H1 (cell line): ENCODE measurements around the gene APBA3. TPM values are rescaled to one million over a fixed set of nuclear protein-coding genes. Genes with fewer than 3 reads are reported as not detected.

ENCODE experiments used
- BACH1 ChIP-seq: IDR thresholded peaks from 2 replicates; pipeline ENCODE4 v1.6.1; 2012; ENCODE audit warnings: low read length, improper control_type of control experiment
- BCL11A ChIP-seq, 2 experiments: IDR thresholded peaks; one replicate each; pipeline ENCODE4 v1.6.1; 2011; ENCODE audit warnings: low read depth in 2 of 2, low read length in 2 of 2, mild to moderate bottlenecking in 2 of 2
- CBX5 ChIP-seq: fragments of 300-800, 300-1000 bp; sonication (generic); IDR thresholded peaks from 2 replicates; pipeline ENCODE4 v1.7.1; 2016; ENCODE audit warnings: antibody characterized with exemption, low read length, low read depth
- CHD1 ChIP-seq: IDR thresholded peaks from 2 replicates; pipeline ENCODE4 v1.6.1; 2012; ENCODE audit warnings: low read depth, low read length, improper control_type of control experiment
- EZH2 ChIP-seq: fragments of 200-600 bp; sonication (generic); IDR thresholded peaks from 2 replicates; pipeline ENCODE4 v1.7.1; 2012; ENCODE audit warnings: low read depth, mild to moderate bottlenecking, moderate library complexity, low read length, inconsistent platforms; ENCODE audit not compliant: severe bottlenecking
- FOSL1 ChIP-seq: IDR thresholded peaks from 2 replicates; pipeline ENCODE4 v1.6.1; 2011; ENCODE audit warnings: mild to moderate bottlenecking, low read depth, low read length, moderate library complexity; ENCODE audit not compliant: insufficient read depth
- KDM4A ChIP-seq: IDR thresholded peaks from one replicate; pipeline ENCODE4 v1.7.1; 2012; ENCODE audit warnings: low read depth, mild to moderate bottlenecking, moderate library complexity, low read length, inconsistent platforms; ENCODE audit not compliant: severe bottlenecking
- KDM5A ChIP-seq: fragments of 200-600 bp; IDR thresholded peaks from 2 replicates; pipeline ENCODE4 v1.7.1; 2012; ENCODE audit warnings: mild to moderate bottlenecking, low read length, inconsistent platforms, mixed read lengths
- MAFK ChIP-seq: IDR thresholded peaks from 2 replicates; pipeline ENCODE4 v1.6.1; 2012; ENCODE audit warnings: low read depth, mild to moderate bottlenecking, improper control_type of control experiment, low read length
- NANOG ChIP-seq: IDR thresholded peaks from 2 replicates; pipeline ENCODE4 v1.6.1; 2011; ENCODE audit warnings: low read length, low read depth, mild to moderate bottlenecking, inconsistent platforms; ENCODE audit not compliant: insufficient read depth, poor library complexity, severe bottlenecking
- POU5F1 ChIP-seq: IDR thresholded peaks from 2 replicates; pipeline ENCODE4 v1.6.1; 2011; ENCODE audit warnings: low read depth, mild to moderate bottlenecking, low read length, moderate library complexity
- RAD21 ChIP-seq, 2 experiments: IDR thresholded peaks in 1 of 2; conservative IDR thresholded peaks in 1 of 2; 2 replicates each; pipeline ENCODE4 v1.6.1; 2011; ENCODE audit warnings: low read depth in 2 of 2, low read length in 2 of 2, improper control_type of control experiment in 1 of 2, inconsistent platforms in 1 of 2, mild to moderate bottlenecking in 1 of 2, moderate library complexity in 1 of 2
- SIN3A ChIP-seq, 2 experiments: IDR thresholded peaks in 1 of 2; conservative IDR thresholded peaks in 1 of 2; 2 replicates each; pipeline ENCODE4 v1.6.1; 2011 to 2012; ENCODE audit warnings: low read length in 2 of 2, improper control_type of control experiment in 1 of 2, low read depth in 1 of 2, mild to moderate bottlenecking in 1 of 2
- SIX5 ChIP-seq: IDR thresholded peaks from 2 replicates; pipeline ENCODE4 v1.6.1; 2011; ENCODE audit warnings: mild to moderate bottlenecking, low read depth, low read length
- TAF7 ChIP-seq: optimal IDR thresholded peaks from 2 replicates; pipeline ENCODE3; 2011; ENCODE audit warnings: low read depth, mild to moderate bottlenecking, inconsistent platforms, low read length, moderate library complexity, borderline replicate concordance
- polyA plus RNA-seq, 7 experiments: library from polyadenylated mRNA; depleted of rRNA in 3 of 7; stranded (reverse) in 5 of 7; unstranded in 2 of 7; fragments of >200 nt in 5 of 7; fragments of 200-250 nt in 2 of 7; gene quantifications; 1 replicate in 5 of 7; 2 replicates in 1 of 7; 4 replicates in 1 of 7; pipeline versions ENCODE4 v1.2.1 to v1.2.3, GENCODE V29; 2011 to 2013; ENCODE audit warnings: missing spikeins in 2 of 7, mixed read lengths in 2 of 7
- total RNA-seq: library from RNA; stranded (reverse); fragmentation: NEBNext Ultra II Directional; extraction: Animal tissue kit (Norgen Biotek cat#: 25700); gene quantifications from 2 replicates; pipeline ENCODE4 v1.2.1, GENCODE V29; 2021
- TF ChIP-seq, protein P1 (sequence below): IDR thresholded peaks from 2 replicates; pipeline ENCODE4 v1.6.1; 2011; ENCODE audit warnings: low read length, improper control_type of control experiment
- TF ChIP-seq, protein P2 (sequence below), 3 experiments: IDR thresholded peaks; 1 replicate in 2 of 3; 2 replicates in 1 of 3; pipeline versions ENCODE4 v1.5.1 to v1.6.1; 2011; ENCODE audit warnings: low read length in 3 of 3, mild to moderate bottlenecking in 3 of 3, inconsistent platforms in 2 of 3, low read depth in 1 of 3, moderate library complexity in 1 of 3; ENCODE audit not compliant: insufficient read depth in 1 of 3; ENCODE audit errors: control extremely low read depth in 1 of 3
- TF ChIP-seq, protein P3 (sequence below): IDR thresholded peaks from 2 replicates; pipeline ENCODE4 v1.6.1; 2012; ENCODE audit warnings: inconsistent platforms

APBA3 gene
- total and polyA plus RNA-seq, 2 of the 8 experiments (the other 6 are each of a cell fraction or from before 2014, with no cell fraction given) = 21.4 to 36.9 TPM

DNA sequence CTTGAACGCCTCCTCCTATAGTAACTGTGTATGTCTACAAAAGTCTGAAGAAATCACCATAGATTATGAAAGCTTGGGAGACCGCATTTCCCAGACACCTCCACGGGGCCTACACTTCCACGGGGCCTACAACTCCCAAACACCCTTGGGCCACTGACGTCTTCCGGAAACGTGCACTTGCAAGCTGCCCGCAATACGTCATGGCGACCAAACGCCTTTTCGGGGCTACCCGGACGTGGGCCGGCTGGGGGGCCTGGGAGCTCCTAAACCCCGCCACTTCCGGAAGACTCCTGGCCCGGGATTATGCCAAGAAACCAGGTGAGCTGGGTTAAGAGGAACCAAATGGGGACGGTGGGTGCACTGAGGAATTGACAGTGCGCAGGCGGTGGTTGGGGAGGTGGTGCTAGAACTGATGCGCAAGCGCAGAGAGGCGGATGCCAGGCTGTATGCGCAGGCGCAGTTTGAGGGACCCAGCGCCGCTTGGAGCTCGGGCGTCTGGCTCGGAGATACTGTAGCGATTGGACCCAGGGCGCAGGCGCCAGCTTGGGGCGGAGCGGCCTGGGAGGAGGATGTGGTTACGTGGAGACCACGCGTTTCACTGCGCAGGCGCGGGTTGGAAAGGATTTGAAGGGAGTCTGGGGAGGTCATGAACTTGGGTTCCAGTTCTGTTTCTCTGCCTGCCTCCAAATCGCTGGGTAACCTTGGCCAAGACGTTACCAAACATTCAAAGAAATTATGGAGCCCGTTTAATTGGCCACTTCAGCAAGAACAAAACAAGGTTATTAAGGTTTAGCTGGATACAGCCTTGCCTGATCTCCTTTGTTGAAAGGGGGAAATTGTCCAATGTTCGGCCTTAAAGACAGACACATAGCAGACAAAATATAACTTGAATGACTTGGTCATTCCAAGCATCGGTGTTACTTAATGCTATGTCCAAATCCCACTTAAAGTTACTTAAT lies 1.3 kb upstream of the APBA3 start, which contains the start of gene MRPL54 (continued):
- TF ChIP-seq, protein P1, sequence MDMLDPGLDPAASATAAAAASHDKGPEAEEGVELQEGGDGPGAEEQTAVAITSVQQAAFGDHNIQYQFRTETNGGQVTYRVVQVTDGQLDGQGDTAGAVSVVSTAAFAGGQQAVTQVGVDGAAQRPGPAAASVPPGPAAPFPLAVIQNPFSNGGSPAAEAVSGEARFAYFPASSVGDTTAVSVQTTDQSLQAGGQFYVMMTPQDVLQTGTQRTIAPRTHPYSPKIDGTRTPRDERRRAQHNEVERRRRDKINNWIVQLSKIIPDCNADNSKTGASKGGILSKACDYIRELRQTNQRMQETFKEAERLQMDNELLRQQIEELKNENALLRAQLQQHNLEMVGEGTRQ = no peak
- no peak for TF ChIP-seq MAFK
- no peak for TF ChIP-seq KDM4A
- no peak for TF ChIP-seq NANOG
- TF ChIP-seq CBX5 = no peak
- TF ChIP-seq TAF7 = peak; percentile 72
- TF ChIP-seq, protein P2, sequence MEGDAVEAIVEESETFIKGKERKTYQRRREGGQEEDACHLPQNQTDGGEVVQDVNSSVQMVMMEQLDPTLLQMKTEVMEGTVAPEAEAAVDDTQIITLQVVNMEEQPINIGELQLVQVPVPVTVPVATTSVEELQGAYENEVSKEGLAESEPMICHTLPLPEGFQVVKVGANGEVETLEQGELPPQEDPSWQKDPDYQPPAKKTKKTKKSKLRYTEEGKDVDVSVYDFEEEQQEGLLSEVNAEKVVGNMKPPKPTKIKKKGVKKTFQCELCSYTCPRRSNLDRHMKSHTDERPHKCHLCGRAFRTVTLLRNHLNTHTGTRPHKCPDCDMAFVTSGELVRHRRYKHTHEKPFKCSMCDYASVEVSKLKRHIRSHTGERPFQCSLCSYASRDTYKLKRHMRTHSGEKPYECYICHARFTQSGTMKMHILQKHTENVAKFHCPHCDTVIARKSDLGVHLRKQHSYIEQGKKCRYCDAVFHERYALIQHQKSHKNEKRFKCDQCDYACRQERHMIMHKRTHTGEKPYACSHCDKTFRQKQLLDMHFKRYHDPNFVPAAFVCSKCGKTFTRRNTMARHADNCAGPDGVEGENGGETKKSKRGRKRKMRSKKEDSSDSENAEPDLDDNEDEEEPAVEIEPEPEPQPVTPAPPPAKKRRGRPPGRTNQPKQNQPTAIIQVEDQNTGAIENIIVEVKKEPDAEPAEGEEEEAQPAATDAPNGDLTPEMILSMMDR (IDR thresholded peaks at IDR 0.05; ENCODE audit: control extremely low read depth in 1 of 3, insufficient read depth in 1 of 3, low read depth in 1 of 3, low read length in 3 of 3) = no peak
- no peak for TF ChIP-seq FOSL1
- no peak for TF ChIP-seq CHD1
- TF ChIP-seq BACH1 = no peak; the same call in 1 of the 2 replicates
- peak; percentile 67 to 95; a peak in 2 of 4 replicates for TF ChIP-seq SIN3A (conservative IDR thresholded peaks at IDR 0.05 in 1 of 2, IDR thresholded peaks at IDR 0.05 in 1 of 2; ENCODE audit: low read depth in 1 of 2, low read length in 2 of 2)
- no peak for TF ChIP-seq BCL11A (IDR thresholded peaks at IDR 0.05; ENCODE audit: low read depth in 2 of 2, low read length in 2 of 2)
- TF ChIP-seq POU5F1 = no peak
- TF ChIP-seq KDM5A = 0 out of 2 replicates have a peak, but pooled peaks have one; percentile 45
- TF ChIP-seq, protein P3, sequence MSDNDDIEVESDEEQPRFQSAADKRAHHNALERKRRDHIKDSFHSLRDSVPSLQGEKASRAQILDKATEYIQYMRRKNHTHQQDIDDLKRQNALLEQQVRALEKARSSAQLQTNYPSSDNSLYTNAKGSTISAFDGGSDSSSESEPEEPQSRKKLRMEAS = peak; percentile 72
- TF ChIP-seq RAD21 (IDR thresholded peaks at IDR 0.05 in 1 of 2, conservative IDR thresholded peaks at IDR 0.05 in 1 of 2; ENCODE audit: low read depth in 2 of 2, low read length in 2 of 2) = no peak
- peak; percentile 76 for TF ChIP-seq SIX5
- no peak for TF ChIP-seq EZH2
